ENCODE results near the gene ECEL1.

The ECEL1 gene

DNA sequence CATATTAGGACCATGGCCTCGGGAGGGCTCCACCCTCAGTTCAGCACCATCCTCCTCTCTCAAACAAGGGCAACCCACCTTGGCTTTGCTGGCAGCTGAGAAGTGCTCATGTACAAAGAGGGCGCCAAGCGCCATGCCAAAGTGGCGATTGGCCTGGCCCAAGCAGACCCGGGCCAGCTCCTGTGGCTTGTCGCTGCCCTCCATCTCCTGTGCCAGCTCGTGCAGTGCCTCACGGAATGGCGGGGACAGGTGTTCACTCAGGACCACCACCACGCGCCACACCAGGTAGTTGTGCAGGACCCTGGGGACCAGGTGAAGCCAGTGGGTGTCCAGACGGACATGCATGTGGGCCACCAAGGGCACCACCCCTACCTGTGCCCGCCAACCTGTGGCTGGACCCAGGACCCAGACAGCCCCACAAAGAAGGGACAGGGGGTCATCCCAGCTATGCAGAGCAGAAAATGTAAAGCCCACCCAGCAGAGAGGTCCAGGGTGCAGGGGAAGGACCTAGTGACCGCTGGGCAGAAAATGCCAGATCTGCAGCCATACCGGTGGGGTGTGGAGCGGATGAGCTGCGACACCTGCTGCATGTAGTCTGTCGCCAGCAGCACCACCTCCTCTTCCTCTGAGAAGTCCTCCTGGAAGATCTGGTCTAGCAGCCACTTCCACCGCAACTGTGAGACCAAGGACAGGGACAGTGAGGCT, 3.6 kb downstream of the ECEL1 start:
- DNase-seq (ENCODE audit: low spot score): no peak

DNA sequence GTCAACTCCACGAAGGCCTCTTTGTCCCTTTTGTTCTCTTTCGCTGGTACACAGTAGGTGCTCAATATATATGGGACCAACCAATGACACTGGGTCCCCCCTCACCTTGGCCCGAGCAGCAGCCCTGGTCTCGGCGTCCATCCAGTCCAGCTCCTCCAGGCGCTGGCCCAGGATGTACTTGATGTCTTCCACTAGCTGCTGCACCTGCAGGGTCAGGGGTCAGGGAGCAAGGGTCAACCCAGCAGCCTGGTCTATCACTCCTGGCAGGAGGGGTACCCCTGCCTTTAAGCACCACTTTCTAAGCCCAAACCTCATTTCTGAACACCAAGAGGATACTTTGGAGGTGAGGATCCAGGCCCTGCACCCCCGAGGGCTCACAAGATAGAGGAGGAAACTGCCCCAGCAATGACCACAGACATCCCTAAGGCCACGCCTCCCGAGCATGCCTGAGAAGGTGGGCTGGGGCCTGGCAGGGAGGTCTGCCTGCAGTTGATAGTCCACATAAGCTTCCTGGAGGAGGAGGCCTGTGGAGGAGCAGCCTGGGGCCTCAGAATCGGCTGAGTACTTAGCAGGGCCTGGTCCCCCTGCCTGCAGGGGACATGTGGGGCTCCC, 4.2 kb downstream of the ECEL1 start:
- DNase-seq (ENCODE audit: low spot score): no peak

DNA sequence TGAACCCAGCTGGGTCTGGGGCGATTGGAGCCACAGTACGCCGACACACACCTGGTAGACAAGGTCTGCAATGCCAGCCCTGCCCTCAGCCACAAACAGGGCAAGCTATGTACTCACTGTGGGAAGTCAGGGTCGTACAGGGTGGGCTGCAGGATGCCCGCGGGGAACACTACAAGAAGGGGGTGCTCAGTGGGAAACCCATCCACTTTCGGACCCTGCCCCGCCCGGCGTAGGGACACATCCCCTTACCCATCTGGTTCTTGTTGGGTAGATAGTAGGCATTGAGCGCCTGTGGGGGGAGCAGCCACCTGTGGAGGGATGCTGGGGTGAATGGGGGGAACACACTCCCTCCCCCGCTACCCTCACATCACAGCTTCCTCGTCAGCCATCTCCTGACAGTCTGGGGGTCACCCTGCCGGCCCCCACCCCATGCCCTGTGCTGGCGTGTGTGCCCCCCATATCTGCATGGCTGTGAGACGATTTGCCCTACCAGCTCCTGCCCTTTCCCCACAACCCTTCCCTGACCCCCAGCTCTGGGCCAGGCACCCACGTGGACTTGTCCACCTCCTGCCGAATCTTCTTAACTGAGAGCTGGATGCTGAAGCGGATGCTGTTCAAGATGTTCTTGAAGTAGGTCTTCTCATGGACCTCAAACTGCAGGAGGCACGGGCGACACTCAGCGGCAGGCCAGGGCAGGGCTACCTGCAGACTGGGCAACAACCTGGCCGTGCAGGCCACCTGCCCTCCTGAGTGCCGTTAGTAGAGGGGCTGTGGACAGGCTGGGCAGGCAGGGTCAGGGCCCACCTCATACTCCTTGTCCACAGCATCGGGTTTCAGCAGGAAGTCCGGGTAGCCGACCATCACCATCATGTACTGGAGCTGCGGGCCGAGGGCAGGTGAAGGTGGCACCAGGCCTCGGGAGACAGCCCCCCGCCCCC, 5.1 kb downstream of the ECEL1 start:
- DNase-seq (ENCODE audit: low spot score): no peak

DNA sequence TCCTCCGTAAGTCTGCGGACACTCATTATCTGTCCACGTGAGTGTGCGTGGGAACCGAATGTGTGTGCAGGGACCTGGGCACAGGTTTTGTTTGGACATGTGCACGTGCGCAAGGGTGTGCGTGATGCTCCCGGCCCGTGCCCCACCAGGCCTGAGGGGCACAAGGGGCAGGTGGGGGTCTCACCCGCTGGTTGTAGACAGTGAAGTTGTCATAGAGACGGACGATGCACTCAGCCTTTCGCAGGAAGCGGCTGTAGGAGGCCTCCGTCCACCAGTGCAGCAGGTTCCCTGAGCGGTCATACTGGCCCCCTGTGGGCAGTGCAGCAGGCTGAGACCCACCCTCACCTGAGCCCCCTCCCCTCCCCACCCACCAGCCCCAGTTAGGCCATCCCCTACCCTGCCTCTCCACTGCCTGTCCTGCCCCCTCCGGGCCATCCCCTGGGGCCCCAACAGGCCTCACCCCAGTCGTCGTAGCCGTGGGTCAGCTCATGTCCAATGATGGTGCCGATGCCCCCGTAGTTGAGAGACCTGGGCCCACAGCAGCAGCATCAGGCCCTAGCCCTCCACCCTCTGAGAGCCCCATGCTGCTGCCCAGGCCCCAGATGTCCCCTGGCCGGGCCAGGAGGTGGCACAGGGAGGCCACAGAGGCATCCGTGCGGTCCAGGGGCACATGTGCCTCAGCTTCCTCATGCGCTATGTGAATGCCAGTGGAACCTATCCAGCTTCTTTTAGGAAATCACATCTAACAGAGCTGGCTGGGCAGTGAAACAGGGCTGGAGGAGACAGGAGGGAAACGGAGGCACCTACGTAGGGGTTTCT, 6.1 kb downstream of the ECEL1 start:
- no peak for DNase-seq (ENCODE audit: low spot score)

- no peak for DNase-seq (ENCODE audit: low spot score)
Observed at GRCh38 chr2:232480201-232481190, 7.1 kb downstream of the ECEL1 start.

DNA sequence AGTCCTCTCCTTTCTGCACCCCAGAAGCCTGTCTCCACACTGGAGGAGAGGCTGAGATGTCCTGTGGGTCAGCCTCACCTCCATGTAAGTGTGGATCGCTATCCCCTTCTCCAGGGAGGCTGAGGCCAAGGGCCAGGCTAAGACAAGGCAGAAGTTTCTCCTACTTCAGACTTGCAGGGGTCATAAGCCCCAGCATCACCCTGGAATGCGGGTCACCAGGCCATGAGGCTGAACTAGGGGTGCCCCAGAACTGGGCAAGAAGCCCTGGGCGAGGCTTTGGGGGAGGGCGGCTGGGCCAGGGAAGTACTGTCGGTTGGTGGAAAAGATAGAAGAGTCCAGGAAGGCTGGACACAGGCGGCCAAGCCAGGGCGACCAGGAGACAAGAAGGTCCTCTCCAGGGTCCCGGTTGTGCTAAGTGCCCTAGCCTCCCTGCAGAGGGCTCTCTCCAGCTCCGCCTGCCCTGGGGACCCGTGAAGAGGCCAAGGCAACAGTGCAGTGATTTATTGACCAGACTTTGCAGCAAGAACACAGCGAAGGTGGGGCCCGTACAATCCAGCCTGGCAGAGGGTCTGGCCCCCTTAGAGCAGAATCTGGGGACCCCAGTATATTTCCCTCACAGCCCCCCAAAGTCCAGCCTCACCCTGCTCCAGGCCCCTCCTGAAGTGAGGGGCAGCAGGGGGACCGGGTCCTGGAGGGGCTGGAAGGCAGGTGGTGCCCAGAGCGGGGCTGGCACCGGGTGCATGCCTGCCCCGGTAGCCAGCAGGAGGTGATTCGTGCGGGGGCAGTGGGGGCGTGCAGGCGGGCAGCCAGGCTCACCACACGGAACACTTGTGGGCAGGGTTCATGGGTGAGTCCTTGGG, 8.1 kb downstream of the ECEL1 start:
- no peak for DNase-seq (ENCODE audit: low spot score)

DNA sequence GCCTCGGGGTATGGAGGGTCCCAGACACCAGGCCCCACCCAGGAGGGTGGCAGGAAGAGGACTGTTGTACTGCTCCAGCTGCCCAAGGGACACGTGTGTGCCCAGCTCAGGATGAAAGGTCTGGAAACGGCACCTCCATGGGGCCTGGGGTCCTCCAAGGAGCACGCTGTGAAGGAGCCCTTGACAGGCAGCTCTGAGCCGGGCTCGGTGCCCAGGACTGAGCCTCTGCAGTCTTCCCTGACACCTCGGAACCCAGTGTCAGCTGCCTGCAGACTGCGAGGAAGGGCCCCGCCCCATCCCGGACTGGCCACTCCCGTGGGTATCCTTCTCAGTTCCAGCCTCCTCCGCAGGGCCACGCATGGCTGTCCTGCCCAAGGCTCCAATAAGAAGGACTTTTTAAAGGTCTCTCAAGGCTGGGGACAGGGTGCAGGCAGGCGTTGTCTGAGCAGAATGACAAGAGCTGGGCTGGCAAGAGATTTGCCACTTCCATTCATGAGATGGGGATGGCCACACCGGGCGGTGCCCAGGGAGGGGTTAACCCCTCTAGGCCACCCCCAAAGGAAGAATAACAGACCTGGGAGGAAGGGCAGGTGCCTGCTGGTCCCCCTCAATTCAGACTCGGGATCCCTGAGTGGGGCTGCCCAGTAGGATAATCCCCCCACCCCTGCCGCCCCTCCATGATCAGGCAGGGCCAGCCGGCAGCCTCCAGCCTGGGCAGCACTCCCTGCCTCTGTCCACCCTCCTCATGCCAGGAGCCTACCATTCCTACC, 8.9 kb downstream of the ECEL1 start:
- DNase-seq (ENCODE audit: low spot score): no peak

DNA sequence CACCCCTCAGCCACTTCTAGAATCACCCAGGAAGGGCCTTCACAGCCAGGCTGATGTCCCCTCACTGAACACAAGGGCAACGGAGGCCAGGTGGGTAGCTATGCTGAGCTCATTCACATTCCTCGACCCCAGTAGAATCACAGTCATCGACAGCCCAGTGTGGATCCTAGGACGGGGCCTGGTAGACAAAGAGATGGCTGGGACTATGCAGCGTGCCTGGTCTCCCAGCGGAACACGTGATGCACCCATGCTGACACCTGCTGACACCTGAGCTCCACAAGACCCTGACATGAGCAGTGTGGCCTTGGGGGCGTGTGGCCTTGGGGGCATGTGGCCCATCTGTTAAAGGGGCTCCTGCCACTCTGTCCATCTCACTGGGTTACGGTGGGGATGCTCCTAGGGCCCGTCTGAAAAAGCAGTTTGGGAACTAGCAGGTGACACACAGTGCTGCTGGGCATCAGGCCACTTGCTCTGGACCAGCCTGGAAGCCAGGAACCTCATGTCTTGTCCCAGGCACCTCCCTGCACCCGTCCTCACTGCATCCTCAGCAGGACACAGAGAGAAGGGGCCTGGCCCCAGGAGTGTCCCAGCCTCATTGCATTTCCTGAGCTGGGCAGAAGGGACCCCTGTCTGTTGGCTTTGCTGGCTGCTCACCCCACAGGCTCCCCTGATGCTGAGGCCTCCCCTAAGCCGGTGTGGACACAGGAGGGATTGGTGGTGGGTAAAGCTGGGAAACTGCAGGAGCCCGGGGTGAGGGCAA, 9.7 kb downstream of the ECEL1 start:
- no peak for DNase-seq (ENCODE audit: low spot score)

DNA sequence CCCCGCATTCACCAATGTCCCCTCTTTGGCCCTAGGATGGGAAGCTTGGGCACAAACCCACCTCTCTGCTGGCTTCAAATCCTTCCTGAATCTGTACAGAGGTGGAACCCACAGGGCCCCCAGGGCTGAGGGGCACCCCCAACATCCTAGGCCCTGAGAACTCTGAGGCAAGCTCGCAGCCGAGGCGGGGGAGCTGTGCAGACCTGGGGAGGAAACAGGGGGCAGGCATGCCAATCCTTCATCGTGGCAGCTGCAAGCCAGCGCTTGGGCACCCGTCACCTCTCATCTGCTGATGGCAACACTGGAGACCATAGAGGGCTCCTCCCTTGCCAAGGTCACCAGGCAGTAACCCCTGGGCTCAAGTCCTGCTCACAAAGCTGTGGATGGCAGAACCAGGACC, 10.8 kb downstream of the ECEL1 start:
- DNase-seq (ENCODE audit: low spot score): no peak

DNA sequence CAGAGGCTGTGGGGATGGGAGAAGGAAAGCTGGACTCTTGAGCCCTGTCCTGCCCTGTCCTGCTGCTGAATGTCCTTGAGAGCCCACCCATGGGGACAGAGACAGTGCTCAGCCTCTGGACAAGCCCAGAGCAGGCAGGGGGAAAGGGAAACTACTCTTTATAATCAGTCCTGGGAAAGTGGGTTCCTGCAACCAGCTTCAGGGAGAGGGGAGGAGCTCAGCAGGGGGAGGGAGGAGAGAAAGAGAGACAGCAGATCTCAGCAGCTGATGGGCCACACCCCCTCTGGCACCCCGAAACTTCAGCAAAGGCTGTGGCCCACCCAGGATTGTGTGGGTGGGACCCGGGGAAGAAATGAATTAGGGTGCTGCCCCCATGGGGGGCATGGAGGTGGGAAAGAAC, 11.6 kb downstream of the ECEL1 start:
- no peak for DNase-seq (ENCODE audit: low spot score)

GRCh38 chr2:232473467-232473890, 14.2 kb downstream of the ECEL1 start:
- DNase-seq (ENCODE audit: low spot score): no peak

GRCh38 chr2:232466221-232466620, 21.4 kb downstream of the ECEL1 start:
- DNase-seq (ENCODE audit: low spot score): no peak

- no peak for DNase-seq (ENCODE audit: low spot score)
Observed at GRCh38 chr2:232465061-232465460, 22.6 kb downstream of the ECEL1 start.

DNA sequence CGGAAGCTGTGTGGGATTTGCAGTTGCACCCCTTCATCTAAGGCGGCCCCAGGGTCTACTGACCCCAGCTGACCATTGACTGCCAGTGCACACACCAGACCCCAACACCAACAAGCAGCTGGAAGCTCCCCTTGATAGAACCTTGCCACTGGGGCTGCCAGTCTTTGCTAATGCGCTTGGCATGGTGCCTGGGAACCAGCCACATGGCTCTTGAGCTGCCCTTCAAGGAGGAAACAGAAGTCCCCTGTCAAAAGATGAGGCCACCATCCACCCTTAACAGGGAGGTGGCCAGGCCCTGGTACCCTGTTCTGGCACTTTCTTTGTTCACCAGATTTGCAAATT, 23.1 kb downstream of the ECEL1 start:
- no peak for DNase-seq (ENCODE audit: low spot score)

- no peak for DNase-seq (ENCODE audit: low spot score)
Observed at GRCh38 chr2:232463701-232464543, 23.7 kb downstream of the ECEL1 start.

- DNase-seq (ENCODE audit: low spot score): no peak
Observed at GRCh38 chr2:232460171-232460570, 27.5 kb downstream of the ECEL1 start.

- no peak for DNase-seq (ENCODE audit: low spot score)
Observed at GRCh38 chr2:232459419-232460035, 28.1 kb downstream of the ECEL1 start.

Data from kidney capillary endothelial cell (primary cell).